Measurements from ENCODE around the gene PLEKHM2.

- TF ChIP-seq, protein P1, sequence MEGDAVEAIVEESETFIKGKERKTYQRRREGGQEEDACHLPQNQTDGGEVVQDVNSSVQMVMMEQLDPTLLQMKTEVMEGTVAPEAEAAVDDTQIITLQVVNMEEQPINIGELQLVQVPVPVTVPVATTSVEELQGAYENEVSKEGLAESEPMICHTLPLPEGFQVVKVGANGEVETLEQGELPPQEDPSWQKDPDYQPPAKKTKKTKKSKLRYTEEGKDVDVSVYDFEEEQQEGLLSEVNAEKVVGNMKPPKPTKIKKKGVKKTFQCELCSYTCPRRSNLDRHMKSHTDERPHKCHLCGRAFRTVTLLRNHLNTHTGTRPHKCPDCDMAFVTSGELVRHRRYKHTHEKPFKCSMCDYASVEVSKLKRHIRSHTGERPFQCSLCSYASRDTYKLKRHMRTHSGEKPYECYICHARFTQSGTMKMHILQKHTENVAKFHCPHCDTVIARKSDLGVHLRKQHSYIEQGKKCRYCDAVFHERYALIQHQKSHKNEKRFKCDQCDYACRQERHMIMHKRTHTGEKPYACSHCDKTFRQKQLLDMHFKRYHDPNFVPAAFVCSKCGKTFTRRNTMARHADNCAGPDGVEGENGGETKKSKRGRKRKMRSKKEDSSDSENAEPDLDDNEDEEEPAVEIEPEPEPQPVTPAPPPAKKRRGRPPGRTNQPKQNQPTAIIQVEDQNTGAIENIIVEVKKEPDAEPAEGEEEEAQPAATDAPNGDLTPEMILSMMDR (IDR thresholded peaks at IDR 0.05; ENCODE audit: poor library complexity): no peak
- TF ChIP-seq EZH2 (IDR thresholded peaks at IDR 0.05; ENCODE audit: borderline replicate concordance): no peak
- no peak for TF ChIP-seq EZH2phosphoT487 (IDR thresholded peaks at IDR 0.05; ENCODE audit: low read depth, severe bottlenecking, unreplicated experiment)
These were observed 60.1 kb downstream of the PLEKHM2 start for GRCh38 chr1:15744122-15744679.

Data from hepatocyte (in vitro differentiated cells).